HuH-7.5 (cell line): Measurements from ENCODE around the gene SUGT1.
"Not testable (repeated sequence)": the region's sequence is repeated elsewhere in the genome, so short reads cannot be mapped to it uniquely, and the experiment has no call there.

Experiments used
- DNase-seq: peaks from one replicate; pipeline ENCODE4 v3.0.0; 2011; ENCODE audit warnings: low spot score

Gene SUGT1

GRCh38 chr13:52669677-52670076 lies 17.0 kb downstream of the SUGT1 start:
- DNase-seq, result no peak

- DNase-seq, result no peak
Observed at GRCh38 chr13:52670726-52671125, 18.1 kb downstream of the SUGT1 start.

GRCh38 chr13:52673465-52673864 lies 20.8 kb downstream of the SUGT1 start:
- no peak for DNase-seq

GRCh38 chr13:52677823-52678222 lies 25.2 kb downstream of the SUGT1 start:
- DNase-seq, result no peak

GRCh38 chr13:52685806-52686205 lies 33.2 kb downstream of the SUGT1 start:
- not testable (repeated sequence) for DNase-seq

- DNase-seq, result no peak
Observed at GRCh38 chr13:52686376-52686775, 33.7 kb downstream of the SUGT1 start.

- DNase-seq, result no peak
Observed at GRCh38 chr13:52695856-52696255, 43.2 kb downstream of the SUGT1 start.

GRCh38 chr13:52696566-52696965 lies 43.9 kb downstream of the SUGT1 start:
- no peak for DNase-seq

GRCh38 chr13:52701728-52702465 lies 49.3 kb downstream of the SUGT1 start:
- no peak for DNase-seq

GRCh38 chr13:52703482-52703881 lies 50.8 kb downstream of the SUGT1 start:
- DNase-seq, result no peak

GRCh38 chr13:52706081-52706480 lies 53.4 kb downstream of the SUGT1 start:
- no peak for DNase-seq

GRCh38 chr13:52707375-52707774 lies 54.7 kb downstream of the SUGT1 start:
- no peak for DNase-seq

- DNase-seq, result not testable (repeated sequence)
Observed at GRCh38 chr13:52708266-52708665, 55.6 kb downstream of the SUGT1 start.

GRCh38 chr13:52711286-52711685 lies 58.6 kb downstream of the SUGT1 start:
- no peak for DNase-seq

GRCh38 chr13:52712385-52712784 lies 59.7 kb downstream of the SUGT1 start:
- DNase-seq, result no peak

- DNase-seq, result no peak
Observed at GRCh38 chr13:52713894-52714293, 61.3 kb downstream of the SUGT1 start.

GRCh38 chr13:52720904-52721303 lies 68.3 kb downstream of the SUGT1 start:
- DNase-seq, result not testable (repeated sequence)

GRCh38 chr13:52721356-52721755 lies 68.7 kb downstream of the SUGT1 start:
- not testable (repeated sequence) for DNase-seq

GRCh38 chr13:52723181-52723580 lies 70.5 kb downstream of the SUGT1 start:
- no peak for DNase-seq

GRCh38 chr13:52725302-52725701 lies 72.7 kb downstream of the SUGT1 start:
- DNase-seq, result no peak

GRCh38 chr13:52726258-52726657 lies 73.6 kb downstream of the SUGT1 start:
- no peak for DNase-seq

- no peak for DNase-seq
Observed at GRCh38 chr13:52734075-52734623, 81.5 kb downstream of the SUGT1 start.

GRCh38 chr13:52736891-52737290 lies 84.3 kb downstream of the SUGT1 start:
- DNase-seq, result no peak

- no peak for DNase-seq
Observed at GRCh38 chr13:52737451-52737850, 84.8 kb downstream of the SUGT1 start.
